Heart left ventricle (tissue), 13 donors: ENCODE results near the gene RNF175.

Experiments used
- CTCF ChIP-seq, 12 donors: fragments of 200-600 bp; sonication (generic) in 4 of 12; IDR thresholded peaks; one replicate each; pipeline versions ENCODE4 v1.5.0 to v1.8.0; 2018 to 2022; ENCODE audit warnings: antibody characterized with exemption in 12 of 12, mild to moderate bottlenecking in 5 of 12
- POLR2A ChIP-seq, 2 donors: fragments of 450-650 bp; IDR thresholded peaks; one replicate each; pipeline ENCODE4 v1.6.1; 2017; ENCODE audit warnings: antibody characterized with exemption in 2 of 2, mild to moderate bottlenecking in 2 of 2, moderate library complexity in 2 of 2
- donor health status: ischemic (EF 13 %, LVEDD 7.1; RV severe dilation, severe dysfunction).
- donor health status: DM: no; HTN: yes; CAD: no.
- donor health status: DM: no; HTN: no; CAD: no.
- donor health status: ischemic (EF 25% LVEDD 6.9; RV normal size, moderate dysfunction).
- donor health status: ischemic (EF 25% LVEDD 5.7; RV mildly dilated, moderate dysfunction).
- donor health status: ischemic (EF 35%, LVEDD 5.7; RV mildly dilated, moderate dysfunction).
- donor health status: nonischemic (EF 11% LVEDD 7.7; RV severe dilation, severe dysfunction).
- donor health status: DM: yes; HTN: yes; CAD: no.
- donor health status: PGD.
- donor health status: ischemic (EF 29% LVEDD 5.4; RV normal size, mild dysfunction).
- donor health status: nonischemic (EF 23%, LVEDD 6.1; RV moderate dilation, normal function).

DNA sequence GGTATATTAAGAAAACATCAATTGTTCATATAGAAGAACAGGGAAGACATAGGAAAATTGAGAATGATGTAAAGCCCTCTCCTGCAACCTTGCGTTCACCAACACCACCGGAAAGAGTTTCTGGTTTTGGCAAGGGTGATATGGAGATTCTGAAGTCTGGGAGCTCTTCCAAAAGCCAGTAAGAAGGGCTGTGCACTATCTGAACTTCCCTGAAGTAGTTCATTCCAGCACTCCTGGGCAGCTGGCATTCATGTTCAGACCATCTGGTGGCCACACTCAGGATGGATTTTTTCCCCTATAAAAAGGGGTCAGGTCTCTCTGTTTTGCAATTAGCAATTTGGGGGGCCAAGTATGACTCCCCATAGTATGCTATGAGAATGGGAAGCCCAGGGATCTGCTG is 91.2 kb downstream of the RNF175 start:
- no peak for TF ChIP-seq CTCF (IDR thresholded peaks at IDR 0.05)
- no peak for TF ChIP-seq POLR2A (IDR thresholded peaks at IDR 0.05)
